HEK293T (cell line): Measurements from ENCODE around the gene ADGRB2.

ENCODE experiments used
- CTCF ChIA-PET: fragments of 350-600 bp; formaldehyde crosslinking; extraction: SDS; loops from one replicate; lab custom pipeline; 2021; ENCODE audit warnings: antibody characterized with exemption, inconsistent platforms; lab: Yijun Ruan, JAX
- POLR2A ChIA-PET: fragments of 350-600 bp; formaldehyde crosslinking; extraction: SDS; loops from one replicate; lab custom pipeline; 2020; ENCODE audit warnings: antibody characterized with exemption, inconsistent platforms; lab: Yijun Ruan, JAX
- DNase-seq: peaks from one replicate; pipeline ENCODE4 v3.0.0; 2012; ENCODE audit warnings: mixed read lengths; ENCODE audit errors: extremely low spot score
- BHLHE40 ChIP-seq: fragments of 450-650 bp; IDR thresholded peaks from 2 replicates; pipeline ENCODE4 v1.6.1; 2016; ENCODE audit warnings: mild to moderate bottlenecking, moderate library complexity, borderline replicate concordance
- CTBP1 ChIP-seq: fragments of 450-650 bp; IDR thresholded peaks from 2 replicates; pipeline ENCODE4 v1.6.1; 2016; ENCODE audit warnings: borderline replicate concordance
- ELF4 ChIP-seq: fragments of 450-650 bp; IDR thresholded peaks from 2 replicates; pipeline ENCODE4 v1.6.1; 2017; ENCODE audit warnings: antibody characterized with exemption
- FOXK2 ChIP-seq: fragments of 450-650 bp; IDR thresholded peaks from 2 replicates; pipeline ENCODE4 v1.6.1; 2016; ENCODE audit warnings: mild to moderate bottlenecking
- FOXM1 ChIP-seq: fragments of 450-650 bp; IDR thresholded peaks from 2 replicates; pipeline ENCODE4 v1.6.1; 2017; ENCODE audit warnings: mild to moderate bottlenecking, borderline replicate concordance
- HDGF ChIP-seq: fragments of 450-650 bp; IDR thresholded peaks from 2 replicates; pipeline ENCODE4 v1.6.1; 2017; ENCODE audit warnings: antibody characterized with exemption, borderline replicate concordance
- L3MBTL2 ChIP-seq: fragments of 450-650 bp; conservative IDR thresholded peaks from 2 replicates; pipeline ENCODE4 v1.6.1; 2016; ENCODE audit warnings: mild to moderate bottlenecking
- NFRKB ChIP-seq: fragments of 450-650 bp; IDR thresholded peaks from 2 replicates; pipeline ENCODE4 v1.6.1; 2016; ENCODE audit warnings: mild to moderate bottlenecking, moderate library complexity
- SP1 ChIP-seq: fragments of 450-650 bp; IDR thresholded peaks from 2 replicates; pipeline ENCODE4 v1.6.1; 2017
- SUZ12 ChIP-seq: fragments of 450-650 bp; IDR thresholded peaks from 2 replicates; pipeline ENCODE4 v1.6.1; 2016; ENCODE audit warnings: mild to moderate bottlenecking
- TARDBP ChIP-seq: fragments of 450-650 bp; IDR thresholded peaks from 2 replicates; pipeline ENCODE4 v1.6.1; 2016
- ZNF384 ChIP-seq: fragments of 450-650 bp; IDR thresholded peaks from 2 replicates; pipeline ENCODE4 v1.6.1; 2016
- TF ChIP-seq, protein P1 (sequence below): fragments of 450-650 bp; IDR thresholded peaks from 2 replicates; pipeline ENCODE4 v1.6.1; 2016

The ADGRB2 gene

DNA sequence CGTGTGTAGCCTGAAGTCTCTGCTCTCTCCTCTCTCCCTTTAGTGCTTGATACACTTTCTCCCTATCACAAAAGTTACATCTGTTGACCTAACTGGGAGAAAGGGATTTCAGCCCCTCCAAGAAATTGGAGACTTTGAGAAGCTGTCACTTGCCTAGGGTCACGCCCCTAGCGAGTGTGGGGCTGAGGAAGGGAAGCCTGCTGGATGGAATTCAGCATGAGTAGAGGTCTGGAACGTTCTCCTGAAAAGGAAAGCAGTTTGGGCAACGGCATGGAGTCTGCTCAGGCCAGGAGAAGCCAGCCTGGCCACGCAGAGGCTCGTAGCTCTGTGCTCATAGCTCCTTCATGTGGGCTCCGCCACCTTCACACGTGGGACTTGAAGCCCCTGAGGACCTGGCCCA lies 82.7 kb downstream of the ADGRB2 start:
- no peak for DNase-seq
- POLR2A ChIA-PET = interaction anchor here (1.0 kb wide), 1 partner anchor 34 kb away, joined by 3 read pairs; no protein-coding TSS in a partner anchor
- CTCF ChIA-PET = no interaction called here
- TF ChIP-seq FOXM1 (no peak), ELF4 (no peak)

DNA sequence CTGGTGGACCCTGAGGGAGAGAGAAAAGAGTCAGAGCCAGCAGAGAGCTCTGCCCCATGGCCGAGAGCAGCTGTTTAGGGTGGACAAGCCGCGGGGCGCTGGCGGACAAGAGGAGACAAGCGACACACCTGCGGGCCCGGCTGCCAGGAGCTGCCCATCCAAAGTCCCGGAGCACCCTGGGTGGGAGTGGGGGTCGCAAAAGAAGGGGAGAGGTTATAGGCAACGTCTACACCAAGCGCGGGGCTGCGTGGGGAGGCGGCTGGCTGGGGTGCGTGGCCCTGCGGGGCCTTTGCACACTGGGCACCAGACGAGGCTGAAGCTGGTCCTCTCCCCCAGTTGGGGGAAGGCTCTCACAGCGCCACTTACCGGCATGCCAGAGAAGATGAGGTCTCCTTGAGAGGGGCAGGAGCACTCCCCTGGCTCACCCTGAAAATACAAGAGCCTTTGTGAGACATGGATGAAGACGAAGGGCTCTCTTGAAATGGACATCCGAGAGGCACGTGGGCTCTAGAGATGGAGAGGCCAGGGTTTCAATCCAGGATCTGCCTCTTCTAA lies 84.4 kb downstream of the ADGRB2 start:
- no peak for DNase-seq
- POLR2A ChIA-PET = no interaction called here
- no peak for TF ChIP-seq ELF4
- TF ChIP-seq BHLHE40 = no peak
- CTCF ChIA-PET = interaction anchor here (1.1 to 1.2 kb wide), 2 partner anchors 11 to 21 kb away, joined by 3 read pairs; no protein-coding TSS in a partner anchor

DNA sequence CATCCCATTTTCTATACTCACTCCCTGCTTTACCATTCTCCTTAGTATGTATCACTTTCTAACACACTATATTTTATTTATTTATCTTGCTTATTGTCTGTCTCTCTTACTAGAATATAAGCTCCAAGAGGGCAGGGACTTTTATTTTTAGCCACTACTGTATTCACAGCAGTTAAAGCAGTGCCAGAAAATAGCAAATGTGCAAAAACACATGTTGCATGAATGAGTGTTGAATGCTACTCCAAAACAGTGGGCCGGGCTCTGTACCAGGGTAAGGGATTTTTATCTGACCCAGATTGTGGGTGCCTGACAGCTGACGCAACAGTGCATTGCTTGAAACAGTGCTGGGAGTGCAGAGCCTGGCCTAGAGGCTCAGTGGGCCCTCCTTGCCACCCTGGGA lies 85.0 kb downstream of the ADGRB2 start:
- ChIA-PET POLR2A (no interaction called here), CTCF (interaction anchor here (1.2 kb wide), 1 partner anchor 12 kb away, joined by 3 read pairs; no protein-coding TSS in a partner anchor)
- TF ChIP-seq, protein P1, sequence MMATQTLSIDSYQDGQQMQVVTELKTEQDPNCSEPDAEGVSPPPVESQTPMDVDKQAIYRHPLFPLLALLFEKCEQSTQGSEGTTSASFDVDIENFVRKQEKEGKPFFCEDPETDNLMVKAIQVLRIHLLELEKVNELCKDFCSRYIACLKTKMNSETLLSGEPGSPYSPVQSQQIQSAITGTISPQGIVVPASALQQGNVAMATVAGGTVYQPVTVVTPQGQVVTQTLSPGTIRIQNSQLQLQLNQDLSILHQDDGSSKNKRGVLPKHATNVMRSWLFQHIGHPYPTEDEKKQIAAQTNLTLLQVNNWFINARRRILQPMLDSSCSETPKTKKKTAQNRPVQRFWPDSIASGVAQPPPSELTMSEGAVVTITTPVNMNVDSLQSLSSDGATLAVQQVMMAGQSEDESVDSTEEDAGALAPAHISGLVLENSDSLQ = no peak
- TF ChIP-seq BHLHE40 = no peak
- TF ChIP-seq L3MBTL2 = no peak
- no peak for TF ChIP-seq TARDBP
- TF ChIP-seq SP1 = no peak
- DNase-seq = no peak

DNA sequence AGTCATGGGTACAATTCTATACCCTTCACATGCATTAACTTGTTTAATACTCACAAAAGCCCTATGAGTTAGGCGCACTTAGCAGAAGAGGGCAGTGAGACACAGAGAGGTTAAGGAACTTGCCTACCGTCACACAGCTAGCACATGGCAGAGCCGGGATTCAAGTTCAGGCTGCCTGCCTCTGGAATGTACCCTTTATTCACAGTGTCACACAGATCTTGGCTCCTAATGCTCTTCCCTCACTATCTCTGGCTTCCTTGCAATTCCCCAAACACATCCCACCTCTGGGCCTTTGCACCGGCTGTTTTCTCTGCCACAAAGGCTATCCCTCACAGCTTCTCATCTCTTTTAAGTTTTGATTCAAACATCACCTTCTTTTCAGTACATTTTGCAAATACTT lies 85.5 kb downstream of the ADGRB2 start:
- TF ChIP-seq HDGF = no peak
- no peak for TF ChIP-seq CTBP1
- no peak for TF ChIP-seq L3MBTL2
- TF ChIP-seq FOXM1 = no peak
- TF ChIP-seq NFRKB = no peak
- no peak for TF ChIP-seq SP1
- TF ChIP-seq ZNF384 = no peak
- no peak for TF ChIP-seq BHLHE40
- no peak for TF ChIP-seq FOXK2
- ChIA-PET POLR2A (no interaction called here), CTCF (no interaction called here)
- DNase-seq = no peak

DNA sequence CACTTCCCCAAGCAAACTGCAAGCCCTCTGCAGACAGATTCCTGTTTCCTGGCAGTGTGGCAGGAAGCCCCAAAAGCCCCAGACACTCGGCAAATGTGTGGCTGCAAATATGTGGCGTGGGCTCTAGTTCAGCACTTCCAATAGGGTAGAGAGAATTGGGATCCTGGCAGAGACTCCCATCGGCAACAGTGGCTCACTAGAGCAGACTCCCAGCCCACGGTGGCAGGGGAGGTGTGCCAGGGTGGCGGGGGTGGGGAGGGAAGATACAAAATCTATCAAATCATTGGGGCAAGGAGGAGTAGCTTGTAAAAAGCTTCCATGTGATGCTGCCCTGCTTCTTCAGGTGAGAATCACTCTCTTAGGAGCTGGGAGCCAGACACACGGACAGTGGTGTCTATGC lies 86.2 kb downstream of the ADGRB2 start:
- no peak for DNase-seq
- ChIA-PET CTCF (no interaction called here), POLR2A (no interaction called here)
- TF ChIP-seq NFRKB (no peak), L3MBTL2 (no peak), SUZ12 (no peak), HDGF (no peak), CTBP1 (no peak)

DNA sequence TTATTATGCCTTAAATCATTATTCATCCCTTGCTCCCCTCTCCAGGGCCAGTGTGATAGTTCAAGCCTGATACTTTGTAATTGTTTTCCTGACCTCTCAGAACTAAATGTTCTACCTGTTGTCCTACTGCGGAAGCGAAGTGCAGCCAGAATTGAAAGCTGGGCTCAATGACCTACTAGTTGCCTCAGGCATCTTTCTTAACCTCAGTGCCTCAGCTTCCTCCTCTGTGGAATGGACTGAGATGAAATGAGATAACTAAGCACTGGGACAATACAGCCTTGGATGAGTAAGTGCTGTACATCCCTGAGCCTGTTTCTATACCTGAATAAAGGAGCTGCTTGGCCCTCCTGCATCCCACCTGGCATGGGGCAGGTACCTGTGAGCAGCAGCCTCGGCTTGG lies 86.7 kb downstream of the ADGRB2 start:
- no peak for TF ChIP-seq ELF4
- TF ChIP-seq FOXK2 = no peak
- TF ChIP-seq NFRKB = no peak
- TF ChIP-seq HDGF = no peak
- POLR2A ChIA-PET = no interaction called here
- no peak for DNase-seq
- CTCF ChIA-PET = no interaction called here
